Retinal pigment epithelial cell (primary cell): ENCODE measurements around the gene CHST9.

Experiments
- DNase-seq: peaks from one replicate; pipeline ENCODE4 v3.0.0-alpha.2; 2010; ENCODE audit warnings: low read depth
- H3K4me3 ChIP-seq: 2 replicates; pipeline ENCODE4 v1.5.1; 2011; ENCODE audit warnings: mild to moderate bottlenecking, low read length, control low read depth, moderate library complexity
- TF ChIP-seq, protein P1 (sequence below): conservative IDR thresholded peaks from 2 replicates; pipeline ENCODE4 v1.5.1; 2011; ENCODE audit warnings: low read depth, low read length, control low read depth, inconsistent platforms

Gene CHST9

DNA sequence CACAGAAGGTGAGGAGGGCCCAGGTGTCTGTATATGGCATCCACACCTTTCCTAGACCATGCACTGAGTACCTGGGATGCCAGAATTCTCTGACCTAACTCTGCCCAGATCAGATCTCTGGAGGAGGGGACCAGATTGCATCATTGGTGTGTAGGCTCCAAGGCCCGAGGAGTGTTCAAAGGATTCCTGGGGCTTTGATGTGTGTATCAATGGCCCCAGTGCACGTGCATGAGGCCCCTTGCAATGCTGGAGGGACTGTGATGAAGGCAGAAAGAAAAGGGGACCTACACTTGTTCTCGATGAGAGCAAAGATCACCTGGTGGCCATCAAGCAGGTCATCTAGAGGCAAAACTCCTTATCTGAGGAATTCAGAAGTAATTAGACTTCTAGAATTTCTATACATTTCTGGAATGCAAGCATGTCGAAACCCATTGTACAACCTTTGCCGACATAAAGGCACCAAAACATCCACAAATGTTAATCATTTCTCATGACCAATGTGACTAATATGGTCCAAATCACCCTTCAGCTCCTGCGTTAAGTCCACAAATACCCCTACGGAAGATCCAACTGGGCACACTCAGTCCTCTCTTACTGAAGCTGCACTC, 123.5 kb downstream of the CHST9 start:
- H3K4me3 ChIP-seq: no peak overlapping the region
- no peak for DNase-seq
- TF ChIP-seq, protein P1, sequence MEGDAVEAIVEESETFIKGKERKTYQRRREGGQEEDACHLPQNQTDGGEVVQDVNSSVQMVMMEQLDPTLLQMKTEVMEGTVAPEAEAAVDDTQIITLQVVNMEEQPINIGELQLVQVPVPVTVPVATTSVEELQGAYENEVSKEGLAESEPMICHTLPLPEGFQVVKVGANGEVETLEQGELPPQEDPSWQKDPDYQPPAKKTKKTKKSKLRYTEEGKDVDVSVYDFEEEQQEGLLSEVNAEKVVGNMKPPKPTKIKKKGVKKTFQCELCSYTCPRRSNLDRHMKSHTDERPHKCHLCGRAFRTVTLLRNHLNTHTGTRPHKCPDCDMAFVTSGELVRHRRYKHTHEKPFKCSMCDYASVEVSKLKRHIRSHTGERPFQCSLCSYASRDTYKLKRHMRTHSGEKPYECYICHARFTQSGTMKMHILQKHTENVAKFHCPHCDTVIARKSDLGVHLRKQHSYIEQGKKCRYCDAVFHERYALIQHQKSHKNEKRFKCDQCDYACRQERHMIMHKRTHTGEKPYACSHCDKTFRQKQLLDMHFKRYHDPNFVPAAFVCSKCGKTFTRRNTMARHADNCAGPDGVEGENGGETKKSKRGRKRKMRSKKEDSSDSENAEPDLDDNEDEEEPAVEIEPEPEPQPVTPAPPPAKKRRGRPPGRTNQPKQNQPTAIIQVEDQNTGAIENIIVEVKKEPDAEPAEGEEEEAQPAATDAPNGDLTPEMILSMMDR: no peak

DNA sequence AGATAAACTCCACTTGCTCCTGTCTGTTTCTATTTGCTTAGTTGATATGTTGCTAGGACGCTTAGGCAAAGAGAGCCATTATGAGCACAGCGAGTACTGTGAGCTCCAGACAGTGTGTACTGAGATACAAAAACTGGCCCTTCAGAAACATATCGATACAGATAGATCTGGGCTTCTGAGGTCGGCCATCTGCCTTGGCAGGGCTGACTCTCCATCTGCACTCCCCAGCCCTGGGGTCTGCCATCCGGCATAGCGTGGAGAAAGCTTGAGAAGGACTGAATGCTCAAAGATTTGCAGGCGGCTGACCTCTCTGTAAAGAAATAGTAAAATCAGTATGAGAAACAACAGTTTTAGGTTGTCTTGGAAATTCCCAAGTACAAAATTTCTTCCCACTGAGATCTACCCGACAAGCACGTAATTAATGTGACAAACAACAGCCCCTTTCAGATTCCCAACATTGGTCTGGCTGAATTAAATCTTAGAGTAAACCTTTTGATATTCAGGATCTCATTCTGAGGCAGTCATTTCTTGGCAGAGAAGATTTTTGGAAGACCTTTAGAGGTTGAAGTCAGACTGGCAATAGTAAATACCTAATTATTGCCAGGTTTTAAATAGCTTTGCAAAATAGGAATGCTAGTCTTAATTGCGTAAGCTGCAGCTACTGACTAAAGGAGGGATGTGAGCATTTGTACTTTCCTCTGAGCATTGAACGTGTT, 127.4 kb downstream of the CHST9 start:
- peak; percentile 2 for DNase-seq
- H3K4me3 ChIP-seq: no peak overlapping the region
- TF ChIP-seq, protein P1: no peak

DNA sequence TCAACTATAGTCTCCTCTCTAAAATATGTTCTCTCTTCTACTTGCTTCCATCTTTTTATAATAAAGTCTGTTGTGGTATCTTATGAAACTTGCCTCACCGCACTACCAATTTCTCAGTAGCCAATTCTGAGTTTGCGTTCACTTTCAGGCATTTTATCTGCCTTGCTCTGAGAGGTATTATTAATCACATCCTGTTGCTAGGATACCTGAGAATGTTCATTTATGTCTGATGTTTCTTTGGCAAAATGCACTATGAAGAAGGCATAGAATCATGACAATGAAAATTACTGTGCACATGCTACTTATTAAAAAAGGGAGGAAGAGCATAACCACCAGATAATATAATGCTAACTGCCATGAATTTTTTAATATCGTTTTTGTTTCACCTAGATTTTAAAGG, 130.2 kb downstream of the CHST9 start:
- DNase-seq: no peak
- no peak overlapping the region for H3K4me3 ChIP-seq
- TF ChIP-seq, protein P1: no peak

DNA sequence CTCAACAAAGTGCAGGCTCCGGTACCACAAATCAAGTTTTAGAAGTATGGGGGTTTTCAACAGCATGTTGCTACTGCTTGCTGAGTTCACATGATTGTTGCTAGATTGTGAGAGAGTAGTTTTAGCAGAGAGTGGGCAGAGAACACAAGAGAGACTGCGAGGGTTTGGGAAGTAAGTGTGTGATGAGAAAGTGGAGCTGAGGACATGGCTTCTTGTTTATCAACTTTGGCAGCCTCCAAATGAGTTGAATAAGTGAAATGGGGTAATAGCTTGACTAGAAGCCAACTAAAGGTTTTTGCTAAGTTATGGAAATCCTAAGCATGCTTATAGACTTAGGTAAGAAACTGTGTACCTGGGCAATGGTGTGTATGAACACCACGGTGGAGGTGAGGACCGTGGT, 135.1 kb downstream of the CHST9 start:
- DNase-seq: no peak
- TF ChIP-seq, protein P1: no peak
- H3K4me3 ChIP-seq: no peak overlapping the region

DNA sequence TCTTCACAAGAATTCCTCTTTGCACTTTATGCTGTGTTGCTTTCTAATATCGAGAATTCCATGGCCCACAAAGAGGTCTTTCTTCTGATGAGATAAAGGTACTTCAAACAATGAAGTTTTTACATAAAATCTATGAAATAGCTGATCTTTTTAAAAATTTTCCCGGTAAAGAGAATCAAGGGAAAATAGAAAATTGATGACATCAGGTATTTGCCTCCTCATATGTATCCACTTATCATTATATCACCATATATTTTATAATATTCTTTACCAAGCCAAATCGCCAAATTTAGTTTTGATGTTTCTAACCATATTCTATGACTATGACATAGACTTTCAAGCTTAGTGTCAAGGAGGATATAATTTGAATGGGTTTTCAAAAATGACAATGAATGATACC, 139.8 kb downstream of the CHST9 start:
- no peak for DNase-seq
- no peak overlapping the region for H3K4me3 ChIP-seq
- TF ChIP-seq, protein P1: no peak

DNA sequence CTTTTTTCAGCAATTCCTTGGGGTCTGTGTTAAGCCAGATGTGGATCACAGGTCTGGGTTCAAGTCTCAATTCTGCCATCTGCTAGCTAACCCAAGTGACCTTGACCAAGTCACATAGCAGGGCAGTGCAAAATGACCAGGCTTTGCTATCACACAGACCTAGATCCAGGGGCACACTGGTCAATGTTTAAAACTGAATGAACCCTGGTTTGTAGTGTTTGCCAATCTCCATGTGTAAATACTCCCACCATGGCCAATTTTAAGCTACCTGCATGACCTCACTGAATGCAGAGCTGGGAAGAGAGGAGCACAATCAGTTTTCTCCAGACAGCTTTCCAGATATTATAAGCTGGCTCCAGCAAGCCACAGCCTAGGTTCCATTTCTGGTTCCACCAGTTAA, 142.9 kb downstream of the CHST9 start:
- no peak overlapping the region for H3K4me3 ChIP-seq
- TF ChIP-seq, protein P1: no peak
- DNase-seq: no peak

DNA sequence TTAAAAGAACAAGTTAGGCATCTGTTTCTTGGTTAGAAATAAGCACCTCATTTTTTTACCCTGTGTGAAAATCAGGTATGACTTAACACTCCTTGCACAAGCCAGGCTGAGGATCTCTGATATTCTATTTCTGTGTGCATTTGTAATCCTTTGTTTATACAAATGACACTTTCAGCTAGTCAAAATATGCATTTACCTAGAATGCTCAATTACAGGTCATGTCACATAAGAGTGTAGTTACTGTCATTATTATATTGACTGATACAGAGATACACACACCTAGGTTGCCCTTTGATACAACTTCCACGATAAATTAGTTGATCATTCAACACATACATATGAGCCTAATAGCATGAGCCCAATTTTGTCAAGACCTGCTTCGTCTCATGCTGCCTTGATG, 144.3 kb downstream of the CHST9 start:
- TF ChIP-seq, protein P1: no peak
- no peak for DNase-seq
- no peak overlapping the region for H3K4me3 ChIP-seq
